HG02970 (cell line): ENCODE data around the gene SEL1L2.

ENCODE experiments used
- ATAC-seq: cut with Tn5 transposase; IDR thresholded peaks from one replicate; pipeline ENCODE4 v1.9.1; 2021; ENCODE audit warnings: mild to moderate bottlenecking, moderate library complexity, moderate number of reproducible peaks; ENCODE audit not compliant: unreplicated experiment, low FRiP score

Gene SEL1L2

DNA sequence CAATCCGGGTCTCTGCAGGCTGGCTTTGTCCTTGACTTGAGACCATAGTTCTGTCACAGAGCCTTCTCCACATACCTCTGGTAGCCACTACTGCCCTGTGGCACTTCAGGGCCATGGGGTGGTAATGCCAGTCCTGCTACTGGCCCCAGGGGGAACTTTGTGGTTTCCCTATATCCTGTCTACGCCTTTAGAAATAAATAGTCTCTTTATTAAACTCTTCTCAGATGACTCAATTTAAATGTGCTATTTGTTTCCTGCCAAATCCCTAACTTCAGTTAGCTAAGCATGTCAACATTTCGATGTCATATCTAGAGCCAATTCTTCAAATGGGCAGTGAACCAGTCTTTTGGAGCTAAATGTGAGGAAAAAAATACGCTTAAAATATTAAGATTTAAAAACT is 60.1 kb downstream of the SEL1L2 start:
- no peak for ATAC-seq

DNA sequence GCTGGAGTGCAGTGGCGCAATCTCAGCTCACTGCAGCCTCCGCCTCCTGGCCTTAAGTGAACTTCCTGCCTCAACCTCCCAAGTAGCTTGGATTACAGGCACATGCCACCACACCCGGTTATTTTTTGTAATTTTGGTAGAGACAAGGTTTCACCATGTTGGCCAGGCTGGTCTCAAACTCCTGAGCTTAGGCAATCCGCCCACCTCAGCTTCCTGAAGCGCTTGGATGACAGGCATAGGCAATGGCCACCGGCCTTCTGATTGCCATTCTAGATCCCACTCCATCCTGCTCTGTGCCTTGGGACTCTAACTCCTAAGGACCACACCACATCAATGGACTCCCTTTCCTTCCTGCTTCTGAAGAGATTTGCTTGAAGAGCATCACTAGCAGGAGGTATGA is 60.6 kb downstream of the SEL1L2 start:
- no peak for ATAC-seq

GRCh38 chr20:13928901-13929300 is 61.5 kb downstream of the SEL1L2 start:
- no peak for ATAC-seq

- no peak for ATAC-seq
These were observed 63.2 kb downstream of the SEL1L2 start for GRCh38 chr20:13927171-13927570.

- no peak for ATAC-seq
These were observed 68.2 kb downstream of the SEL1L2 start for GRCh38 chr20:13922241-13922640.

DNA sequence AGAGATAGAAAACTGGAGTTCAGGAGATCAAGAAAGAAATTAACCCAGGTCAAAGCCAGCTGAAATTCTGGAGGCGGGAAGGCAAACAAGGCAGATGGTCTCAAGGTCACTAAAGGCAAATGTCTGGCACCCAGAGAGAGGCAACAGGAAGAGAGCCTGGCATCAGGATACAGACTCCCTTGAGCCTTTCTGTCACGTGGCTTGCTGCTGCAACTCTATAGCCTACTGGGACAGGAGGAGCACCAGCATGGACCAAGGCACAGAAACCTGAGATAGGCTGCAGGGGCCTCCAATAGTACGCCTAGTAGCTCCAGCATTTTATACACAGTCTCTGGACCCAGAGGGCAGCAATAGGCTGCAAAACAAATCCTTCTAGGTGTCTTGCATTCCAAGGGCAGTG is 75.1 kb downstream of the SEL1L2 start:
- no peak for ATAC-seq

GRCh38 chr20:13913572-13913971 is 76.8 kb downstream of the SEL1L2 start:
- ATAC-seq, result no peak

- ATAC-seq, result no peak
These were observed 77.3 kb downstream of the SEL1L2 start for GRCh38 chr20:13913131-13913530.

DNA sequence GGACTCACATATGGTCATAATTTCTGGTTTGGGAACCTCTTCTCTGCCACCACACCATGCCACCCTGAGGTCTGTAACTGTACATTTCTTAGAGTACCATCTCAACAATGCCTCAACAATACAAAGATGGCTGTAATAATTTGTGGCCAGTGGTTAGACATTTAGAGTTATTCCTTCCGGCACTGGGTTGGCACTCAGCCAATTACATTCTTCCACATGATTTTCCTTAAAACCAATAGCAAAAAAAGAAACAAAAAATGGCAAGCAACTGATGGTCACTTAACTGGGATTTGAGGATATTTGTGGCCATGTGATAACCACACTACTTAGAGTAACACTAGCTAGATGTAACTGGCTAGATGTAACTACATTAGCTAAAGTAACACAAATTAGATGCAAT is 79.9 kb downstream of the SEL1L2 start:
- no peak for ATAC-seq

GRCh38 chr20:13909067-13909466 is 81.3 kb downstream of the SEL1L2 start:
- ATAC-seq, result no peak

GRCh38 chr20:13904766-13905165 is 85.6 kb downstream of the SEL1L2 start:
- ATAC-seq, result no peak

DNA sequence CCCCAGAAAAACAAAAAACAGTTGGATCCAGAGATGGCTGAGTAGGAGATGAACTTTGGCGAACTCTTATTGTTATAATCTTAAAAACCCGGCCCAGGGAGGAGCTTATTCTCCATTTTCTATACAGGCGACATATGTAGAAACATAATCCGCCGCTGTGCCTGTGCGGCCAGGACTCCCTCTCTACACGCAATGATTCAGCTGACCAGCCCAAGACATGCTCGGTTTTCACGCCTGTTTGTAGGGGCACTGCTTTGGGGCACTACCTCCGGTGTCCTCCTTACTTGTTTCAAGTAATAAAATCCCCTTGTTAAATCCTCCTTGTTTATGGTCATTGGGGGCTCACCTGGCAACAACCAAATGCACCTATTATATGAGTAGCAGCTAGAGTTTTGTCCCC is 89.9 kb downstream of the SEL1L2 start:
- no peak for ATAC-seq

GRCh38 chr20:13898012-13898612 is 92.3 kb downstream of the SEL1L2 start:
- ATAC-seq, result no peak

- no peak for ATAC-seq
These were observed 98.8 kb downstream of the SEL1L2 start for GRCh38 chr20:13891575-13891974.

- ATAC-seq, result no peak
These were observed 105.6 kb downstream of the SEL1L2 start for GRCh38 chr20:13884803-13885202.

DNA sequence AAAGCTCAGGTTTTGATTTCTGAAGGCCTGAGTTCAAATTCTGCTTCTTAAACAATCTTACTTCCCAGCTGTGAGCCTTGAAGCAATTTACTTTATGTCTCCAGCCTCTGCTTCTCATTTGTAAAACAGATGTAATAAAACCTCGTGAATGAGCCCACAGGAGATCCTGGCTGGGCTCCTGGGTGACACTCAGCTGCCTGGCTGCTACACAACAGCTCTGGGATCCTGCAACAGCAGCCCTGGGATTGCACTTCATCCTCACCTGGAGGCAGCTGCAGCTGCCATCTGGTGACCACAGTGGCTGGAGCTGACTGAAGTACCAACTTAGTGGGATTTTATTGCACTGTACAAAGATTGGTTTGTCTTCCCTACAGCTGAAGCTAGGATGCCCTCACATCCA is 107.0 kb downstream of the SEL1L2 start:
- no peak for ATAC-seq

GRCh38 chr20:13878566-13878965 is 111.8 kb downstream of the SEL1L2 start:
- no peak for ATAC-seq

GRCh38 chr20:13877793-13878192 is 112.6 kb downstream of the SEL1L2 start:
- ATAC-seq, result no peak

- ATAC-seq, result no peak
These were observed 115.1 kb downstream of the SEL1L2 start for GRCh38 chr20:13875265-13875811.

DNA sequence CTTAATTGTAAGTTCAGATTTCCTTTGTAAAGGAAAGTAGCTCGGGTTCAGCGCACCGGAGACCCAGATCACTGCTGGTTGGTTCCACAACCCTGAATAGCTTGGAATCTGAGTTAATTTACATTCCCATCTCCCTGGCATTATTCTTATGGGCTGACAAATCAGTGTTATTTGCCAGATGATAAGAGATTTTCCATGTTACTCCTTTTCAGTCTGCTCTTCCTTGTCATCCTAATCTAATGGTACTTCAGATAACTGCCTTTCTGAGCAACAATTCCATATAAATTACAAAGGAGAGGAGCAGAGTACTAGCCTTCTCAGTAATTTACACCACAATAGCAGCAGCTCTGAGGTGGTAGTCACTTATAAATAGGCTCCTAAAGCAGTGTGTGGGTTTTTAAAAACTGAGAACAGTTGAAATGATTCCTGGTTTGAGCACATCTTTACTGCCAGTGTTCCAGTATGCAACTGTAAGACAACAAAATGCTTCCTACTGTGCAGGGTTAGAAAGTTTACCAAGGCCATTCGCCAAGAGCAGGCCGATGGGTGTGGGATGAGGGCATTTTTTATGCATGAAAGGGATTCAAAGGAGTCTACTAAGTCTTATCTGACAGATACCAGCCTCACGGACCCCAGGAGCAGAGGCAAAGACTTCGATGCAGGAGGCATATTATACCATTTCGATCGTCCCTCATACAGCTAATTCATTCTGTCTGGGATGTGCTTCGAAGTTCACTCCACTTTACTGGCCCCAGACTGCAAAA is 115.8 kb downstream of the SEL1L2 start:
- no peak for ATAC-seq

GRCh38 chr20:13873831-13874230 is 116.6 kb downstream of the SEL1L2 start:
- ATAC-seq, result no peak

DNA sequence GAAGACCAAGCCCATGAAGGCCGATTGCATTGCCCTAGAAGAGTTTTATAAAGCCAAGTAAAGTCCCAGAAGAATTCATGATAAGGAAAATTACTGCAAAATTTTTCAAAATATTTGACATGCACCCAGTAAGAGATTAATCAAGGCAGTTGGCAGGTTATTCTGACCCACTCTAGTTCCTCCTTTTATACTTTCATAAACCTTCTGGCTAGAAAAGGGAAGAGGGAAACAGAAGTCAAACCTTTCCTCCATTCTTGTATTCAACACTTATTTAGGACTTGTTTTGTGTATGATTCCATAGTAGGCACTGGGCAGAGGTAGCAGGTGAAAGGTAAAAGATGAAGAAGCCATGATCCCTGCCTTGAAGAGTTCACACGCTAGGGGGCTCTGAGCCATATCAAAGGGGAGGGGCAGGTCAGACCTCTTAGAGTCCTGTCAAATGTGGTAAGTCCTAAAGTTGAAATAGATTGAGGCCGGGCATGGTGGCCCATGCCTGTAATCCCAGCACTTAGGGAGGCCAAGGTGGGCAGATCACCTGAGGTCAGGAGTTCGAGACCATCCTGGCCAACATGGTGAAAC is 120.2 kb downstream of the SEL1L2 start:
- no peak for ATAC-seq
